K562 (cell line): ENCODE measurements around the gene TTC4. TPM values are rescaled to one million over a fixed set of nuclear protein-coding genes. Genes with fewer than 3 reads are reported as not detected.

ENCODE experiments used
- ATAC-seq: fragments of 200-7000 bp; cut with Tn5 transposase; 3 replicates; pipeline ENCODE4 v1.9.1; 2020; ENCODE audit warnings: moderate library complexity
- BruUV-seq: library from RNA; stranded (reverse); fragments of 400-500 nt; replicated peaks from 2 replicates; lab custom pipeline; 2021; lab: Mats Ljungman, UMichigan
- CTCF ChIA-PET: fragments of 300-600 bp; formaldehyde crosslinking; extraction: SDS; loops from one replicate; lab custom pipeline; 2021; ENCODE audit warnings: low intra/inter-chr PET ratio; lab: Yijun Ruan, JAX
- POLR2A ChIA-PET: fragments of 300-600, 350-650 bp; sonication (Branson Sonifier 250); formaldehyde crosslinking; extraction: SDS; loops from one replicate; lab custom pipeline; 2021; ENCODE audit warnings: antibody characterized with exemption, inconsistent platforms; lab: Yijun Ruan, JAX
- DNase-seq, 4 experiments: peaks; one replicate each; pipeline versions ENCODE4 v3.0.0 to v3.0.0-alpha.2; 2011 to 2018; ENCODE audit warnings: low spot score in 3 of 4, mixed read lengths in 3 of 4; ENCODE audit errors: extremely low read depth in 1 of 4
- FAIRE-seq: peaks from 2 replicates; lab custom pipeline; 2011; peaks lifted over from hg19 to GRCh38; lab: Jason Lieb, UNC
- H2AFZ ChIP-seq: 2 replicates; pipeline ENCODE4 v1.6.0; 2011; ENCODE audit warnings: low read depth, low read length, control low read depth, inconsistent platforms
- H3K27ac ChIP-seq: fragments of 200-600 bp; 3 replicates; pipeline ENCODE4 v1.8.0; 2011; ENCODE audit warnings: low read depth, mild to moderate bottlenecking, control low read depth, inconsistent platforms, low read length, moderate library complexity, mixed read lengths; ENCODE audit errors: extremely low read depth
- H3K27me3 ChIP-seq, 2 experiments: fragments of 300-600 bp in 1 of 2; 2 replicates in 1 of 2; 3 replicates in 1 of 2; pipeline versions ENCODE4 v1.6.0 to v1.8.0; 2011; ENCODE audit warnings: inconsistent platforms in 2 of 2, low read length in 2 of 2, mild to moderate bottlenecking in 1 of 2, mixed read lengths in 1 of 2, moderate library complexity in 1 of 2; ENCODE audit not compliant: control insufficient read depth in 2 of 2, insufficient read depth in 2 of 2
- H3K36me3 ChIP-seq: fragments of 300-600 bp; 3 replicates; pipeline ENCODE4 v1.8.0; 2011; ENCODE audit warnings: mild to moderate bottlenecking, low read length, inconsistent platforms; ENCODE audit not compliant: control insufficient read depth, insufficient read depth
- H3K4me1 ChIP-seq, 2 experiments: fragments of 200-600 bp in 1 of 2; replicated peaks in 1 of 2; 2 replicates in 1 of 2; 3 replicates in 1 of 2; pipeline versions ENCODE4 v1.5.1 to v1.8.0; 2011; ENCODE audit warnings: inconsistent platforms in 2 of 2, low read length in 2 of 2, mild to moderate bottlenecking in 1 of 2, mixed read lengths in 1 of 2, moderate library complexity in 1 of 2; ENCODE audit not compliant: control insufficient read depth in 2 of 2, insufficient read depth in 2 of 2
- H3K4me2 ChIP-seq: 2 replicates; pipeline ENCODE4 v1.6.1; 2011; ENCODE audit warnings: low read length, control low read depth, inconsistent platforms, mixed read lengths; ENCODE audit not compliant: insufficient read depth
- H3K4me3 ChIP-seq: fragments of 200-600 bp; sonication (generic), shearing (Covaris generic); 2 replicates; pipeline ENCODE4 v1.5.1; 2016; ENCODE audit warnings: control low read depth, inconsistent platforms
- H3K79me2 ChIP-seq: fragments of 200-600 bp; 3 replicates; pipeline ENCODE4 v1.8.0; 2011; ENCODE audit warnings: low read length, inconsistent platforms; ENCODE audit not compliant: control insufficient read depth, insufficient read depth
- H3K9ac ChIP-seq, 2 experiments: 2 replicates each; pipeline versions ENCODE4 v1.6.0 to v1.6.1; 2011; ENCODE audit warnings: low read depth in 2 of 2, low read length in 2 of 2, control low read depth in 1 of 2, inconsistent platforms in 1 of 2, mild to moderate bottlenecking in 1 of 2, mixed read lengths in 1 of 2; ENCODE audit not compliant: insufficient read depth in 1 of 2
- H3K9me1 ChIP-seq: one replicate; pipeline ENCODE4 v1.6.0; 2011; ENCODE audit warnings: inconsistent platforms, mild to moderate bottlenecking, low read length, moderate library complexity; ENCODE audit not compliant: control insufficient read depth, insufficient read depth
- H3K9me3 ChIP-seq: replicated peaks from 2 replicates; pipeline ENCODE4 v1.5.1; 2011; ENCODE audit warnings: low read depth, low read length, inconsistent platforms; ENCODE audit not compliant: control insufficient read depth, insufficient read depth
- H4K20me1 ChIP-seq: replicated peaks from 2 replicates; pipeline ENCODE4 v1.6.1; 2011; ENCODE audit warnings: low read length, inconsistent platforms, mixed read lengths; ENCODE audit not compliant: control insufficient read depth, insufficient read depth
- BDP1 ChIP-seq: IDR thresholded peaks from 3 replicates; pipeline ENCODE4 v1.6.1; 2011; ENCODE audit not compliant: insufficient read length, insufficient read depth
- CBFB ChIP-seq: sonication (generic); formaldehyde crosslinking; IDR thresholded peaks from 2 replicates; pipeline ENCODE4 v1.4.0; 2020; ENCODE audit warnings: mild to moderate bottlenecking, missing genetic modification reagents
- CSDE1 ChIP-seq, 2 experiments: fragments of 450-650 bp; IDR thresholded peaks; 2 replicates each; pipeline ENCODE4 v1.6.1; 2016; ENCODE audit warnings: mild to moderate bottlenecking in 1 of 2
- KLF16 ChIP-seq: IDR thresholded peaks from 2 replicates; pipeline ENCODE4 v1.6.1; 2016; ENCODE audit warnings: antibody characterized with exemption
- SAFB2 ChIP-seq: fragments of 200-400 bp; formaldehyde crosslinking; IDR thresholded peaks from 2 replicates; pipeline ENCODE4 v1.6.1; 2018; ENCODE audit warnings: borderline replicate concordance, low read length, low read depth, moderate library complexity; ENCODE audit not compliant: severe bottlenecking
- SRSF3 ChIP-seq: fragments of 200-400 bp; formaldehyde crosslinking; IDR thresholded peaks from 2 replicates; pipeline ENCODE4 v1.6.1; 2016; ENCODE audit warnings: mild to moderate bottlenecking, low read length, moderate library complexity; ENCODE audit not compliant: insufficient read depth
- ZC3H8 ChIP-seq: fragments of 450-650 bp; IDR thresholded peaks from 2 replicates; pipeline ENCODE4 v1.6.1; 2017
- ZNF280A ChIP-seq: fragments of 450-650 bp; IDR thresholded peaks from 2 replicates; pipeline ENCODE4 v1.6.1; 2018; ENCODE audit warnings: mild to moderate bottlenecking, low read depth; ENCODE audit not compliant: partially characterized antibody
- WGBS: fragments of 100-300 bp; shearing (Covaris generic); methylation state at CpG from one replicate; pipeline ENCODE4 v1.1.6; 2016; ENCODE audit warnings: low coverage, mixed read lengths; ENCODE audit not compliant: insufficient coverage; ENCODE audit errors: missing lambda C conversion rate; 5-methylcytosine and 5-hydroxymethylcytosine counted together
- in situ Hi-C: fragments of 300-500 bp; cut with MboI; formaldehyde crosslinking; loops from 4 replicates; pipeline ENCODE4 v1.15.0; 2018; ENCODE audit warnings: inconsistent platforms, mixed read lengths
- intact Hi-C: fragments of 100-400 bp; cut with micrococcal nuclease; formaldehyde crosslinking; loops from 2 replicates; pipeline ENCODE4 v1.14.2; 2022
- polyA plus RNA-seq, 8 experiments: library from polyadenylated mRNA; depleted of rRNA in 4 of 8; stranded (reverse) in 5 of 8; unstranded in 3 of 8; fragments of >200 nt; fragmentation: Nextera tagmentation in 2 of 8; fragmentation: Illumina TruSeq in 1 of 8; extraction: Ambion mirVana in 2 of 8; extraction: Trizol in 1 of 8; gene quantifications; 2 replicates each; pipeline versions ENCODE4 v1.2.1 to v1.2.3, GENCODE V29; 2011 to 2014; ENCODE audit warnings: inconsistent platforms in 1 of 8, missing spikeins in 1 of 8
- total RNA-seq, 7 experiments: library from RNA; depleted of rRNA in 6 of 7; stranded (reverse); fragments of >200 nt in 6 of 7; fragmentation: Illumina TruSeq in 2 of 7; extraction: Trizol in 2 of 7; gene quantifications; 2 replicates each; pipeline versions ENCODE4 v1.2.1 to v1.2.3, GENCODE V29; 2011 to 2021; ENCODE audit warnings: low replicate concordance in 1 of 7
- TF ChIP-seq, protein P1 (sequence below): fragments of 450-650 bp; conservative IDR thresholded peaks from 2 replicates; pipeline ENCODE4 v1.6.1; 2016; ENCODE audit warnings: missing genetic modification characterization, low read depth, mild to moderate bottlenecking, control low read depth, missing compliant biosample characterization

The TTC4 gene
- total and polyA plus RNA-seq, 9 of the 15 experiments (the other 6 are each of a cell fraction or from before 2014, with no cell fraction given): 36.3 to 111 (median 54.1) TPM

DNA sequence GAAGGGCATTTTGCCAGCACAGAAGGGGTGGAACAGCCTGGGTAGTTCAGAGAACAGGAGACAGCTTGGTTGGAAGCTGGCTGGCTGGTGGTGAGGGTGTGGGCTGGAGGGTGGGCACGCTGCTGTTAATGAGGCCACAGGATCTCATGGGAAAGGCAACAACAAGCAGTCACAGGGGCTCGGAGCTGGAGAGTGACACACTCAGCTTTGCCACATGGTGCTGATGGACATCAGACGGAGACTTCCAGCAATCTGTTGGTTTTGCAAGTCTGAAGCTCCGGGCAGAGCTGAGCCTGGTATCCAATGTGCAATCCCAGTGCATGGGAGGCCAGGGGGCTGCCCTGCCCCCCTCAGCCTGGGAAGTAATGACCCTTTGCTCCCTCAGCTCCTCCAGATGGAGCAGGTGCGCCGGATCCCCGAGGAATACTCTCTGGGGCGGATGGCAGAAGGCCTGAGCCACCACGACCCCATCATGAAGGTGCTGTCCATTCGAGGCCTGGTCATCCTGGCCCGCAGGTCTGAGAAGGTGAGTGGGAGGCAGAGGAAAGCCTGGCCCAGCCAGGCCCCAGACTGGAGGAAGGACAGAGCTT, 15.6 kb upstream of the TTC4 start:
- Histone ChIP-seq H2AFZ (no peak overlapping the region), H3K4me3 (no peak overlapping the region), H4K20me1 (peaks cover 9% of the 10 kb centered on the region; the same call in 1 of the 2 replicates), H3K9ac (no peak overlapping the region), H3K27ac (no peak overlapping the region), H3K4me2 (no peak overlapping the region), H3K9me3 (no peaks in the 10 kb centered on the region), H3K9me1 (no peaks in the 10 kb centered on the region), H3K27me3 (peaks cover 35 to 71% of the 10 kb centered on the region in 2 experiments), H3K4me1 (no peaks in the 10 kb centered on the region; a peak in 1 of 5 replicates), H3K79me2 (no peaks in the 10 kb centered on the region), H3K36me3 (no peaks in the 10 kb centered on the region)
- whole genome bisulfite sequencing: 2% methylated on average over 11 of the region's 11 CpGs
- intact Hi-C loops (no loop called here), in situ Hi-C loops (no loop called here)
- DNase-seq (no peak), ATAC-seq (no peak), FAIRE-seq (no peak)
- CTCF ChIA-PET: no interaction called here
- TF ChIP-seq KLF16 (no peak), CSDE1 (IDR thresholded peaks at IDR 0.05) (no peak), ZC3H8 (no peak), SRSF3 (no peak), SAFB2 (no peak), CBFB (CRISPR knock-in tag) (no peak), BDP1 (no peak), ZNF280A (no peak)
- TF ChIP-seq, protein P1, sequence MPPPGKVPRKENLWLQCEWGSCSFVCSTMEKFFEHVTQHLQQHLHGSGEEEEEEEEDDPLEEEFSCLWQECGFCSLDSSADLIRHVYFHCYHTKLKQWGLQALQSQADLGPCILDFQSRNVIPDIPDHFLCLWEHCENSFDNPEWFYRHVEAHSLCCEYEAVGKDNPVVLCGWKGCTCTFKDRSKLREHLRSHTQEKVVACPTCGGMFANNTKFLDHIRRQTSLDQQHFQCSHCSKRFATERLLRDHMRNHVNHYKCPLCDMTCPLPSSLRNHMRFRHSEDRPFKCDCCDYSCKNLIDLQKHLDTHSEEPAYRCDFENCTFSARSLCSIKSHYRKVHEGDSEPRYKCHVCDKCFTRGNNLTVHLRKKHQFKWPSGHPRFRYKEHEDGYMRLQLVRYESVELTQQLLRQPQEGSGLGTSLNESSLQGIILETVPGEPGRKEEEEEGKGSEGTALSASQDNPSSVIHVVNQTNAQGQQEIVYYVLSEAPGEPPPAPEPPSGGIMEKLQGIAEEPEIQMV (tag): no peak
- POLR2A ChIA-PET: interaction anchor here (0.6 to 2.5 kb wide), 3 partner anchors 14 to 146 kb away, joined by 3 to 6 read pairs (median 3); no protein-coding TSS in a partner anchor
- no TSS peak for BruUV-seq
